Measurements from ENCODE around the gene PCDHGA4. TPM values are rescaled to one million over a fixed set of nuclear protein-coding genes. Genes with fewer than 3 reads are reported as not detected.

The PCDHGA4 gene
- total and polyA plus RNA-seq, 2 experiments from 2014 or later: 0.17 to 0.24 TPM

DNA sequence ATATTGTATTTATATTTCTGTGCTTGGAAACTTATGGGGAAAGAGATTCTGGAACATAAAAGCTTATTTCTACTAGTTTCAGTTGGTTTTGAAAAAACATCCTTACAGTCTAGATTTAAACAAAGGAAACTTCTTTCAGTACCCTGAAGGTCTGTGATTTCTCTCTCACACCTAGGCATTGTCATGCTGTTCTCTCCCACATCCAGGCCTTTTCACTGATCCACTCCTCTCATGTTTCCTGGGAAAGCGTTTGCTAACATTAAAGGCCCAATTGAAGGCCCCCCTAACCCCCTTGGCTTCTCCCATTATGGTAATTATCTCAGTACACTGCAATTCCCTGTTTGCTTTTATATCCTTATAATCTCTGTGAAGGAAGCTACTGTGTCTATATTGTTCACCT lies 12.0 kb upstream of the PCDHGA4 start:
- Histone ChIP-seq H3K27me3 (no peaks in the 10 kb centered on the region), H3K9me3 (ENCODE audit: low read depth) (no peaks in the 10 kb centered on the region), H3K27ac (no peak overlapping the region), H2AFZ (no peak overlapping the region), H3K4me2 (no peak overlapping the region), H3K9me2 (replicated peaks; ENCODE audit: insufficient read depth) (no peaks in the 10 kb centered on the region), H3K79me2 (no peaks in the 10 kb centered on the region), H3K4me1 (ENCODE audit: insufficient read depth) (no peaks in the 10 kb centered on the region), H3K4me3 (no peak overlapping the region), H4K20me1 (ENCODE audit: insufficient read depth, poor library complexity, severe bottlenecking) (no peaks in the 10 kb centered on the region), H3K36me3 (replicated peaks; ENCODE audit: insufficient read depth, low read depth) (no peaks in the 10 kb centered on the region)
- TF ChIP-seq EZH2 (IDR thresholded peaks at IDR 0.05; ENCODE audit: borderline replicate concordance): no peak
- no peak for TF ChIP-seq EZH2phosphoT487 (IDR thresholded peaks at IDR 0.05; ENCODE audit: low read depth, severe bottlenecking, unreplicated experiment)
- TF ChIP-seq CTCF (IDR thresholded peaks at IDR 0.05; ENCODE audit: poor library complexity): no peak
- WGBS (ENCODE audit: low lambda C conversion rate, missing lambda C conversion rate): 54% methylated on average over 1 of the region's 1 CpG
- no peak for DNase-seq (ENCODE audit: low spot score)

GRCh38 chr5:141343242-141343952 lies 11.4 kb upstream of the PCDHGA4 start, which contains the start of gene PCDHGA3:
TSS of gene PCDHGA3 (plus strand) at chr5:141343829. CDS start at chr5:141344034, 205 bp downstream.
- Histone ChIP-seq H2AFZ (no peak within 1 kb of the TSS), H4K20me1 (ENCODE audit: insufficient read depth, poor library complexity, severe bottlenecking) (no peaks in the 10 kb centered on the region), H3K9me2 (replicated peaks; ENCODE audit: insufficient read depth) (no peaks in the 10 kb centered on the region), H3K27ac (no peak within 1 kb of the TSS), H3K4me2 (no peak within 1 kb of the TSS), H3K36me3 (replicated peaks; ENCODE audit: insufficient read depth, low read depth) (no peaks in the 10 kb centered on the region), H3K4me1 (ENCODE audit: insufficient read depth) (no peaks in the 10 kb centered on the region), H3K27me3 (no peaks in the 10 kb centered on the region), H3K9me3 (ENCODE audit: low read depth) (no peaks in the 10 kb centered on the region), H3K79me2 (no peaks in the 10 kb centered on the region), H3K4me3 (no peak within 1 kb of the TSS)
- 79% methylated on average over 9 of the region's 9 CpGs for WGBS (ENCODE audit: low lambda C conversion rate, missing lambda C conversion rate)
- DNase-seq (ENCODE audit: low spot score): no peak
- TF ChIP-seq EZH2phosphoT487 (IDR thresholded peaks at IDR 0.05; ENCODE audit: low read depth, severe bottlenecking, unreplicated experiment) (no peak), CTCF (IDR thresholded peaks at IDR 0.05; ENCODE audit: poor library complexity) (no peak), EZH2 (IDR thresholded peaks at IDR 0.05; ENCODE audit: borderline replicate concordance) (no peak)

GRCh38 chr5:141343953-141344463 lies 10.8 kb upstream of the PCDHGA4 start:
- Histone ChIP-seq H3K36me3 (replicated peaks; ENCODE audit: insufficient read depth, low read depth) (no peaks in the 10 kb centered on the region), H3K27ac (no peak overlapping the region), H3K4me1 (ENCODE audit: insufficient read depth) (no peaks in the 10 kb centered on the region), H3K9me3 (ENCODE audit: low read depth) (no peaks in the 10 kb centered on the region), H2AFZ (no peak overlapping the region), H3K79me2 (no peaks in the 10 kb centered on the region), H3K4me2 (no peak overlapping the region), H3K4me3 (no peak overlapping the region), H3K9me2 (replicated peaks; ENCODE audit: insufficient read depth) (no peaks in the 10 kb centered on the region), H3K27me3 (no peaks in the 10 kb centered on the region), H4K20me1 (ENCODE audit: insufficient read depth, poor library complexity, severe bottlenecking) (no peaks in the 10 kb centered on the region)
- no peak for DNase-seq (ENCODE audit: low spot score)
- TF ChIP-seq CTCF (IDR thresholded peaks at IDR 0.05; ENCODE audit: poor library complexity) (no peak), EZH2phosphoT487 (IDR thresholded peaks at IDR 0.05; ENCODE audit: low read depth, severe bottlenecking, unreplicated experiment) (no peak), EZH2 (IDR thresholded peaks at IDR 0.05; ENCODE audit: borderline replicate concordance) (no peak)
- WGBS (ENCODE audit: low lambda C conversion rate, missing lambda C conversion rate): 96% methylated on average over 31 of the region's 31 CpGs

Measured in hepatocyte (in vitro differentiated cells).